HG03457 (cell line): ENCODE data around the gene EIF4G2.
"Not testable (repeated sequence)": the region's sequence is repeated elsewhere in the genome, so short reads cannot be mapped to it uniquely, and the experiment has no call there.

Experiments used
- ATAC-seq: cut with Tn5 transposase; IDR thresholded peaks from one replicate; pipeline ENCODE4 v1.9.1; 2021; ENCODE audit warnings: moderate number of reproducible peaks; ENCODE audit not compliant: unreplicated experiment

Gene EIF4G2

DNA sequence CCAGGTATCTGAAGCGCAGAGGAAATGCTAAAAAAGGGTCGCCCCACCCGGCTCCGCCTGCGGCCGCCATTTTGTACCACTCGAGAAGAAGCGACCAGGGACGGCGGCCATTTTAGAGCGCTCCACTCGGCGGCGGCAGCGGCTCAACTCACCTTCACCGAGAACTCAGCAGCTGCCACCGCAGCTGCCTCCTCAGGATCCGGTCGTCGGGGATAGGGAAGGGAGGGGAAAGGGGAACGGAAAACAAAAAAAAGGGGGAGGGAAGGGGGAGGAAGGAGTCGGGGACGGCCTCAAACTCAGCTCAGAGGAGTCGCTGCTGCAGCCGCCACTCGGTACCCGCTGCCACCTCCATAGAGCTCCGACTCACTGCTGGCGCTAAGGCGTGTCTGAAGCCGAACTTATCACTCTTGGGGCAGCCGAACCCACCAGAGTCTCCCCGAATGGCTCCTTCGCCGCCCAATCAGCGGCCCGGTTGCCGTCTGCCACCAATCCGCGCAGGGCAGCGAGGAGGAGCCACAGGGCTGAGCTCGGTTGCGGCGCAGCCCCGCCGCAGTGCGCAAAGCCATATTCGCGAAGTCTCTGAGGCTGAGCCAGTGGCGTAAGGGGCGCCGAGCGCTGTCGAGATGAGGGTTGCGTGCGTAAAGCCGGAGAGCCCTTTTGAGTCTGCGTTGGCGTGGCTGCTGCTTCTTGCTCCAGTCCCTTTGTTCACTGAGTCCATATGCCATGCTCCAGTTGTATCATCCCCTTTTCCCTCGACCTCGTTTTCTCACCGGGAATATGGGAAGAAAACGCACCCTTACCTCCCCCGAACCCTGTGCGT lies at the start of gene EIF4G2:
Gene EIF4G2 (minus strand): TSS at position 374 of the 820 bp plus-strand sequence.
- ATAC-seq, result peak; percentile 89

GRCh38 chr11:10857709-10858438 lies 49.1 kb upstream of the EIF4G2 start, which contains the start of gene ZBED5:
ZBED5 (minus strand) TSS chr11:10858053; CDS start chr11:10854945, 3,108 bp downstream.
- ATAC-seq, result peak; percentile 89

GRCh38 chr11:10857459-10857708 lies 48.7 kb upstream of the EIF4G2 start:
- ATAC-seq, result peak; percentile 9

DNA sequence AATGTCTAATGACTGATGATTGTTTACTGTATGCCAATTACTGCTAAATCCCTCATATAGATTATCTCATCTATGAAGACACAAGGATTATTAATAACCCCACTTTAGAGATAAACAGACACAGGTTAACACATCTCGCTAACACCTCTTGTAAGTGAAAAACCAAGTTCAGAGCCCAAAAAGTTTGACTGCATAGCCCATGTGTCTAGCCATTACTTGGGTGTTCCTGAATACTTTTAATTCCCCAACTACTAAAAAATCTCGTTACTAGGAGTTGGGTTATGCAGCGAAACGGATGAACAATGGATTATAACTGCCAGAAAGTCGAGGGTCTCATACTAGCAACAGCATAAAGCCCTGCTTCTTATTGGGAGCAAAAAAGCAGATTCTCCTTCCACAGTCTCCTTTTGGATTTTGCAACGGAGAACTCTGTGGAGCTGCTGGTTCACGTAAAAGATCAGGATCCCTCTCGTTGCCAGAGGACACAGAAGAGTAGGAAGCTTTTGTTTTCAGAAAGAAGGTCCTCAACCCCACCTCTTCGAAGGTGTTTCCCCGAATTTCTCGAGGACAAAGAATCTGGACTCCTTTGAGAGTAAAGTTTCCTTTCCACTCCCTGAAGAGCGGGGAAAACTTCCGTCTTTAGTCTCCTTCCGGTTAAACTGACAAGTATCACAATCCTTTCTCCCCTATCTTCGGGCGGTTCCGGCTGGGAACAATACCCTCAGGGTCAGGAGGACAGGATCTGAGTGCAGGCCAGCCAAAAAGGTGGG lies 48.1 kb upstream of the EIF4G2 start:
- ATAC-seq, result no peak

- no peak for ATAC-seq
Observed at GRCh38 chr11:10855295-10855694, 46.6 kb upstream of the EIF4G2 start.

- no peak for ATAC-seq
Observed at GRCh38 chr11:10847960-10848860, 39.5 kb upstream of the EIF4G2 start.

DNA sequence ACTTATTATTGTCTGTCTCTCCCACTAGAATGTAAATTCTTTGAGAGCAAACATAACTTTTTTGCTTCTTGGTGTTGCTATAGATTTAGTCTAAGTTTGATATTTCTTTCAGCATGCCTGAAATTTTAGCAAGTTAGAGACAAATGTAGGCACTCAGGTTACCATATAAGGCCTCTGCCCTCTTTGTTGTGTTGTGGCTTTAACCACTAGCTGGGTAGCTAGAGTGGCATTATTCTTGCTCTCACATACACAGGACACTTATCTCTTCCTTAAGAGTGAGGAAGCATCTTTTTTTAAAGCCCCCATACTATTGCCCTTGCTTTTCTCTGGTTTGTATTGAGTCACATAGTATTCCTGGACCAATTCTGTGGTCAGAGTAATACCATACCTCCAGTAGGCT lies 37.9 kb upstream of the EIF4G2 start:
- no peak for ATAC-seq

DNA sequence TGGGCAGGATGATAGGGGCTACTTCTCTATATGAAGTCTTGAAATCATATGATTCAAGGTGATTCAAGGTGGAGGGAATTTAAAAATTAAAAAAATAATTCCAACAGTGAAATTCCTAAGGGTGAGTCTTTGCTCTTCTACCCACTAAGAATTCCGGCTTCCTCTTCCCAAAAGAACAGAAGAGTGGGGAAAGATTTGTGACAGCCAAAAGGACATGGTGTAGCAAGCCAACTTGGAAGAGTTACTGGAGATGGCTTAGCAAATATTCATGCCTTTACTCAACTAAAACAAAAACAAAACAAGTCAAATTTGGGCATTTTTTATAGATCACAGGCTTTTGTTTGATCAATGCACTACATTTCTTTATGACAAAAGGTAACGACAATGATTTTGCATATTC lies 36.9 kb upstream of the EIF4G2 start:
- no peak for ATAC-seq

GRCh38 chr11:10844796-10845195 lies 36.1 kb upstream of the EIF4G2 start:
- no peak for ATAC-seq

DNA sequence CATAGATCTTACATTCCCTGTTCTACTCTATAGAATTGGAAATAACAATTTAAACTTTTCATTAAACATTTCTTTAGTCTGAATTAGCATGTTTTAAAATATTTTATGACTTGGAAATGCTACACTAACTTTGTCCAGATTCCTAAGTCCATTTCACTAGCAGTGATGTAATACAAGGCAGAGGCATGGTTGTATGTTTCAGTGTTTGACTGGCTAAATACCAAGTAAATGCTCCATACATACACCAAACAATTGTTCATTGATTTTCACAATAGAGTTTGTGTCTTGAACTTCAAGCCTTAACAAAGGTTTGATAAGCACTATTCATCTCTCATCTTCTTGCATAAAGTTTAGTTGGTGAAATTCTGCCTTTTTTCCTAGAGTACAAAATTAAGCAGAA lies 35.6 kb upstream of the EIF4G2 start:
- no peak for ATAC-seq

GRCh38 chr11:10838881-10839280 lies 30.2 kb upstream of the EIF4G2 start:
- ATAC-seq, result no peak

DNA sequence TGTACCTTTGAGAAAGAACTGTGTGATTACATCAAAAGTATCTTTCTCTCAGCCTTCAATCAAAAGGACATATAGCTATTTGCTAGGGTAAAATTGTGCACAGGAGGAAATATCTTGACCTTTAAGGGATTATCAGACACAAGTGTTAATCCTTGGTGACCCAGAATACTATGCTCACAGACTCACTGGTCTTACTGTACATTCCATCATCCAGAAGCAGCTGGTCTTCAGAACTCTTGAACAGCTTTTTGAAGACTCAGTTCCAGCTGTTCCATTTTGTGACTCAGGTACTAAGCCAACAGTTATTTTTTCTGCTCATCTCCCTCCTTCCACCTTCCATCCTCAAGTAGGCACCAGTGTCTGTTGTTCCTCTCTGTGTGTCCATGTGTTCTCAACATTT lies 29.4 kb upstream of the EIF4G2 start:
- ATAC-seq, result no peak

- ATAC-seq, result not testable (repeated sequence)
Observed at GRCh38 chr11:10836884-10837283, 28.2 kb upstream of the EIF4G2 start.

DNA sequence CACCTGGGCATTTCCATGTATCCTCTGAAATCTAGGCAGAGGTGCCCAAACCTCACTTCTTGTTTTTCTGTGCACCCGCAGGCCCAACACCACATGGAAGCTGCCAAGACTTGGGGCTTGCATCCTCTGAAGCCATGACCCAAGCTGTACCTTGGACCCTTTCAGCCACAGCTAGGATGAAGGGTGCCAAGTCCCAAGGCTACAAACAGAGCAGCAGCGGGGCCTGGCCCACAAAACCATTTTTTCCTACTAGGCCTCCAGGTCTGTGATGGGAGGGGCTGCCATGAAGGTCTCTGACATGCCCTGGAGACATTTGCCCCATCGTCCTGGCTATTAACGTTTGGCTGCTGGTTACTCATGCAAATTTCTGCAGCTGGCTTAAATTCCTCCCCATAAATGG lies 20.4 kb upstream of the EIF4G2 start:
- ATAC-seq, result no peak

DNA sequence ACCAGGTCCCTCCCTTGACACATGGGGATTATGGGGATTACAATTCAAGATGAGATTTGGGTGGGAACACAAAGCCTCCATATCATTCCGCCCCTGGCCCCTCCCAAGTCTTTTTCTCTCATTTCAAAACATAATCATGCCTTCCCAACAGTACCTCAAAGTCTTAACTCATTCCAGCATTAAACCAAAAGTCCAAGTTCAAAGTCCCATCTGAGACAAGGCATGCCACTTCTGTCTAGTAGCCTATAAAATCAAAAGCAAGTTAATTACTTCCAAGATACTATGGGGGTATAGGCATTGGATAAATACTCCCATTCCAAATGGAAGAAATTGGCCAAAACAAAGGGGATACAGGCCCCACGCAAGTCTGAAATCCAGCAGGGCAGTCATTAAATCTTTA lies 19.7 kb upstream of the EIF4G2 start:
- no peak for ATAC-seq

- ATAC-seq, result no peak
Observed at GRCh38 chr11:10824888-10825287, 16.2 kb upstream of the EIF4G2 start.

DNA sequence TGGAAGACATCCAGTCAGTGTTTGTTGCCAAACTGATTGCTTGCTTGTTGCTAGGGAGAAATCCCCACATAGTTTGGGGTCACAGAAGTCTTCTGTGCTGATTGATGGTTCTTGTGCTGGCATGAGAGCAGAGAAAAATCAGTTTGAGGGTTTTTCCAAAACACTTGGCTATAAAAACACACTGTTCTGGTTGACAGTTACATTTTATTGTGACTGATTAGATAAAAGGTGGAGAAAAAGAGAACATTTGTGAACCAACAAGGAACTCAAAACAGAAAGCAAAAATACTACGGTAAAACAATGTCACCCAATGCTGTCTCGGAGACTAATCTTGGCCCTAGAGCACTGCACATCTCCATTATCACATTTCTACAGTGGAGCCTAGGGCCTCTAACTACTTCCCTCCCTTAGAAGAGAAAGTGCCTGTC lies 14.4 kb upstream of the EIF4G2 start:
- ATAC-seq, result no peak

GRCh38 chr11:10822491-10822890 lies 13.8 kb upstream of the EIF4G2 start:
- ATAC-seq, result not testable (repeated sequence)

- no peak for ATAC-seq
Observed at GRCh38 chr11:10818594-10818993, 9.9 kb upstream of the EIF4G2 start.

DNA sequence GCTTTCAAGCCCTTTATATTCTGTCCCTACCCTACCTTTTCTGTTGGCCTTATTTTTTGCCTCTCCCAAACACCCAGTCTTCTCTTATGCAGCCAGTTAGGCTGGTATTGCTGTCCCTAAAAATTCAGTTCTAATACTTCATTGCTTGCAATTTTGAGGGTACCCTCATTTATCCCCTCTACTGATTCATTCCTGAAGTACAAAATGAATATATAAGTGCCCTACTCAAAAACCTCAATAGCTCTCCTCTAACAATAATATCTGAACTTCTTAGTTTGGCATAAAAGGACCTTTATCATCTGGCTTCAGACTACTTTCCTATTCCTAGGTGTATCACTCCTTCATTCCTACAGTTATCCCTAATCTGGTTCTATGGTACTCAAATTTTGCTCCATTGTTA lies 5.2 kb upstream of the EIF4G2 start:
- ATAC-seq, result no peak
